Urinary bladder (tissue), 4 donors: Measurements from ENCODE around the gene KLF16. TPM values are rescaled to one million over a fixed set of nuclear protein-coding genes. Genes with fewer than 3 reads are reported as not detected.
"Not testable (repeated sequence)": the region's sequence is repeated elsewhere in the genome, so short reads cannot be mapped to it uniquely, and the experiment has no call there.

ENCODE experiments used
- DNase-seq: peaks from one replicate; pipeline ENCODE4 v3.0.0-alpha.2; 2015; ENCODE audit errors: extremely low spot score
- H3K27ac ChIP-seq: one replicate; pipeline ENCODE4 v1.5.1; 2013; ENCODE audit warnings: low read depth, mild to moderate bottlenecking, moderate library complexity
- H3K36me3 ChIP-seq: one replicate; pipeline ENCODE4 v1.6.1; 2013; ENCODE audit warnings: mild to moderate bottlenecking, moderate library complexity; ENCODE audit not compliant: insufficient read depth
- H3K4me1 ChIP-seq: one replicate; pipeline ENCODE4 v1.6.1; 2013; ENCODE audit warnings: mild to moderate bottlenecking, moderate library complexity; ENCODE audit not compliant: insufficient read depth
- H3K4me3 ChIP-seq: one replicate; pipeline ENCODE4 v1.5.1; 2013; ENCODE audit warnings: low read depth, low read length
- WGBS: extraction: QIAGEN DNeasy Blood & Tissue Kit; methylation state at CpG from one replicate; pipeline ENCODE4 v1.1.7; 2013; 5-methylcytosine and 5-hydroxymethylcytosine counted together
- polyA plus RNA-seq: library from polyadenylated mRNA; stranded (reverse); fragments of 200-250 nt; gene quantifications from one replicate; pipeline ENCODE4 v1.2.3, GENCODE V29; 2013
- total RNA-seq: library from RNA; depleted of rRNA; stranded (reverse); fragments of >200 nt; gene quantifications from one replicate; pipeline ENCODE4 v1.2.3, GENCODE V29; 2014
- donor health status: healthy with polysubstance abuse.
- donor health status: healthy.

Gene KLF16
- total and polyA plus RNA-seq, 2 donors, result 3.6 to 17.6 TPM

- WGBS, result 76% methylated on average over 44 of the region's 44 CpGs
- not testable (repeated sequence) for H3K4me3 ChIP-seq, DNase-seq, H3K4me1 ChIP-seq, H3K27ac ChIP-seq, H3K36me3 ChIP-seq
Measured at GRCh38 chr19:1881393-1882088, 18.2 kb upstream of the KLF16 start.

GRCh38 chr19:1880611-1881392 lies 17.4 kb upstream of the KLF16 start:
- H3K27ac ChIP-seq, result no peak overlapping the region
- 86% methylated on average over 32 of the region's 35 CpGs for WGBS
- H3K36me3 ChIP-seq, result no peaks in the 10 kb centered on the region
- no peak overlapping the region for H3K4me3 ChIP-seq
- no peak for DNase-seq
- peaks cover 2% of the 10 kb centered on the region for H3K4me1 ChIP-seq

- 87% methylated on average over 17 of the region's 17 CpGs for WGBS
- DNase-seq, H3K4me1 ChIP-seq: not testable (repeated sequence)
Measured at GRCh38 chr19:1879982-1880381, 16.6 kb upstream of the KLF16 start.

DNA sequence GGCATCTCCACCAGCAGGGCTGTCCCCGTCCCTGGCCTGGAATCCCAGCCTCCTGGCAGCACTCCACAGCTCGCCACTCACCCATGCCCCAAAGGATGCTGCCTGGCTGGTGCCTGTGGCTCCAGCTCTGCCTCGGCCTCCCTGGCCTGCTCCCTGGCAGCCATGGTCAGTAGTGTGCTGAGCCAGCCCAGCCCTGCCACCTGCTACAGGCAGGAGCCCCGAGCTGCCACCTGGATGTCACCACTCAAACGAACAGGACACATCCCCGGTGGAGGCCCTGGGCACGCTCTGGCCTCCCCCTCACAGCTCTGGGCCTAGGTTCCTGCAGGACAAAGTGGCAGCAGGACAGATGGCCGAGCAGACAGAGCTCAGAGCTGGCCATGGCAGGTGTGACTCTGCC lies 15.2 kb upstream of the KLF16 start:
- 84% methylated on average over 8 of the region's 8 CpGs for WGBS
- not testable (repeated sequence) for H3K27ac ChIP-seq, H3K4me3 ChIP-seq, DNase-seq, H3K4me1 ChIP-seq, H3K36me3 ChIP-seq

More at GRCh38 chr19:1879982-1880381, 16.6 kb upstream of the KLF16 start:
- H3K36me3 ChIP-seq, H3K4me3 ChIP-seq, H3K27ac ChIP-seq: not testable (repeated sequence)

- not testable (repeated sequence) for DNase-seq, H3K4me3 ChIP-seq, H3K4me1 ChIP-seq, H3K36me3 ChIP-seq, H3K27ac ChIP-seq
- 59% methylated on average over 41 of the region's 47 CpGs for WGBS
Measured at GRCh38 chr19:1877280-1877660, 13.9 kb upstream of the KLF16 start.

DNA sequence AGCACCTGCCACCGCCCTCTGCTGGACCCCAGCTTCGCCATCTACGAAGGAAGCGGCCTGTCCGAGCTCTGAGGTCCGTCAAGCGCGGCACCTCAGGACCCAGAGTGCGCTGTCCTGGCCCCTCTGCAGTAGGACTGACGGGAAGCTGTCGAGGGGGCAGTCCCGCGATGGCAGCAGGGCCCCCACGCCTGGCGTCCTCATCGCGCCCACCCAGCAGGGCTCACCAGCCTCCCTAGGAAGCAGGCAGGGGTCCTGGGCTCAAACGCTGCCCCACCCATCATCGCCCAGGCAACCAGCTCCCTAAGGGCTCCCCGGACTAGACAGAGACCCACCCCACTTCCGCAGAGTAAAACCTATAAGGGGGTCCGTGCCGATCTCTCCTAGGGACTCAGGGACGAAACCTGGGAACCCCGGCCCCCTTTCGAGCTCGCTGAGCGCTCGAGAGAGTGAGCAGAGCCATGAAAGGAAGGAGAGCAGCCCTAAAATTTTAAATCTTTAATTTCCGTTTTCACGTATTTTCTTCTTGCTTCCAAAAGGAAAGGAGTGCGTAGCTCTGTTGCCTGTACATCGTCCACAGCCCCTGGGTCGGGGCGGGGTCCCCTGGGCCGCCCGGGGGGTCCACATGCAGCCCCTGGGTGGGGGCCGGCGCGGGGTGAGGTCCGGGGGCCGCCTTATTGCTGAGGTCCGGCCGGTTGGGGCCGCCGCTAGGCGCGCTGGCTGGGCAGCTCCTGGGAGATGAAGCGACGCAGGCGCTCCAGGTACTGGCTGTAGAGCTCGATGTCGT lies 13.3 kb upstream of the KLF16 start:
- WGBS, result 27% methylated on average over 46 of the region's 53 CpGs

DNA sequence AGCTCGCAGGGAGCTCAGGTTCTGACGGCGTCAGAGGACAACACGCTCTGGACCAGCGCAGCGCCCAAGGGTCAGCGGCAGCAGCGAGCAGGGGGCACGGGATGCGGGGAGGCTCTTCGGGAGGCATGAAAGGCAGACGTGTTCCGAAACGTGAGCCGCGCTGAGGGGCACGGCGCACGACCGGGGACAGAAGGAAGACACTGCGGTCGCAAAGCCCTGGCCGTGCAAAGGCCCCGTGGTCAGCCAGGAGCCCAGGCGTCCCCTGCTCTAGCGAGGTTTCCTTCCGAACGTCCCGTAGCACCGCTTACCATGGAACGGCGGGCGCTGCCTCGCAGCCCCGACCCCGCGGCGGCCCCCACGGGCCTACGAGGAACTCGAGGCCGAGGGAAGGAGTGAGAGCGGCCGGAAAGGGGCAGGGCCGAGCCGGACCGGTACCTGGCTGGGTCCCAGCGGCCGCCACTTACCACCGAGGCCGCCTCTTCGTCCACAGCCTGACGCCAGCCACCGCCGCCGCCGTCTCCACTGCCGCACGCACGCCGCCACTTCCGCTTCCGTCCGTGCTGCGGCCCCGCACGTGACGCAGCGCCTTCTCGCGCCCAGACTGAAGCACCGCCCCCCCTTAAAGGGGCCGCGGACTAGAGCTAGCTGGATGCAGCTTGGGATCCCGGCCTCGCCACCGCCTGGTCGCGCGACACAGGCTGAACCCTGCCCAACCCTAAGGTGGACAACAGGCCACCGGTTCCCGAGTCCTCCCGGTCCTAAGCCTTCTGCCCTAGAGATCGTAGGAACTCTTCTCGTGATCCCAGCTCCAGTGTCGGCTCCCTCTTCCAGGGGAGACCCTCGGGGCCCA lies 12.5 kb upstream of the KLF16 start:
- H3K27ac ChIP-seq, result peak overlapping the region; percentile 91
- no peaks in the 10 kb centered on the region for H3K36me3 ChIP-seq
- H3K4me3 ChIP-seq, result peak overlapping the region; percentile 73
- no peak for DNase-seq
- 1% methylated on average over 87 of the region's 87 CpGs for WGBS
- no peaks in the 10 kb centered on the region for H3K4me1 ChIP-seq

More for the DNA sequence above, 13.3 kb upstream of the KLF16 start:
- not testable (repeated sequence) for H3K4me1 ChIP-seq, H3K36me3 ChIP-seq, DNase-seq
- H3K27ac ChIP-seq, result peak overlapping the region; percentile 51
- peak overlapping the region; percentile 73 for H3K4me3 ChIP-seq

DNA sequence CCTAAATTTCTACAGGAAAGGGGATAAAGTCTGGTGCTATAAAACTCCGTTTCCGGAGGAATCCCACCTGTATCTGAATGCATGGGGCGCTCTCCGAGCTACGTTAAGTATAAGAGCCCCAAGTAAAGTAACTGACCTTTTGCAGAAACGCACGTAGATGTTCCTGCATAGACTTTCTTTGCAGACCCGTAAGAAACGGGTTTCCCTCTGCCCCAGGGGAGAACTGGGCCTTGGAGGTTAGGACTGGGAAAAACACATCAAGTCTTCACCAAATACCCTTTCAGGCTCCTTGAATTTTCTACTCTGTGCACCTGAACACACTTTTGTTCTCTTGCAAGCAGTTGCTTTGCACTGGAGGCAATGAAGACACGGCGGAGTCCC lies 11.9 kb upstream of the KLF16 start:
- Histone ChIP-seq H3K4me3 (peak overlapping the region; percentile 73), H3K27ac (peak overlapping the region; percentile 91)
- H3K4me1 ChIP-seq, H3K36me3 ChIP-seq, DNase-seq: not testable (repeated sequence)
- 4% methylated on average over 11 of the region's 11 CpGs for WGBS

GRCh38 chr19:1874554-1875185 lies 11.3 kb upstream of the KLF16 start:
- Histone ChIP-seq H3K4me1 (no peaks in the 10 kb centered on the region), H3K36me3 (no peaks in the 10 kb centered on the region), H3K27ac (no peak overlapping the region), H3K4me3 (peak overlapping the region; percentile 73)
- DNase-seq, result no peak
- WGBS, result 13% methylated on average over 16 of the region's 16 CpGs

DNA sequence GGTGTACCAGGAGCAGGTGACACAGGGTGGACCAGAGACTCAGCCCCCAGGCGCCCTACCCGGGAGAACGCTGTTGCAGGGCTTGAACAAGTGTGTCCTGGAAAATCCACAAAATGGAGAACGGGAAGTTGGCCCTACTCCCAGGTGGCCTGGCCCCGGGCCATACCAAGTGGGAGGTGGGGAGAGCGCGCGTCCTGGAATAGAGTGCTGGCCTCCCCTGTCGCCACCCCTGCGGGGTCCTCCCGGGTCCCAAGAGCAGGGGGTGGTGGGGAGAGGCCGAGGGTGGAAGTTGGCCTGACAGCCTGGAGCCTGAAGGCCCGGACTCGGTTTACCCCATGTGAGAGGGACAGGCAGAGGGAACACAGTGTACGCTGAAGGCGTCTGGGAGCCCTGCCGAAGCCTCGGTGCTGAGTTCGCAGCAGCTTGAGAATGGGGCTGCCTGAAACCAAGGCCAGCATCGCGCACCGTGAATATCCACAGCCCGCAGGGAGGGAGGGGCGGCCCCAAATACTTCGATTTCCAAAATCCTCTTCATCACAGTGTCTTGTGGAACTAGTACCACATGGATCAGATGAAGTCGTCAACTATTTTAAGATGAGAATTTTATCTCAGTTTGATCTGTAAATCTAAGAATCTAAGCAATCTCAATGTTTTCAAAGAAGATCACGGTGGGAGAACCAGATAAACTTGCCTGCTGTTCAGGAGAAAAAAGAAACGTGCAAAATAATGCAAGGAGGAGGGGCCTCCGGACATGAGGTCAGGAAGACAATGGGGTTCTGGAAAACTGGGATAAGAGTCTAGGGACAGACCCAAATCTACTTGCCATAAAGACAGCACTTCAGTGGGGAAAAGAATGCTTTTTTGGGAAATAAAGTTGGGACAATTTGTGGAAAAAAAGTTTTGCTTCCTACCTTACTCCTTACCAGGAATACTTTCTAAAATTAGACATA lies 10.4 kb upstream of the KLF16 start:
- Histone ChIP-seq H3K4me1 (no peaks in the 10 kb centered on the region), H3K27ac (no peak overlapping the region), H3K4me3 (no peak overlapping the region), H3K36me3 (no peaks in the 10 kb centered on the region)
- DNase-seq, result no peak
- 35% methylated on average over 29 of the region's 29 CpGs for WGBS

GRCh38 chr19:1872807-1873523 lies 9.6 kb upstream of the KLF16 start:
- no peaks in the 10 kb centered on the region for H3K4me1 ChIP-seq
- 84% methylated on average over 25 of the region's 25 CpGs for WGBS
- H3K4me3 ChIP-seq, result no peak overlapping the region
- DNase-seq, result no peak
- H3K27ac ChIP-seq, result no peak overlapping the region
- H3K36me3 ChIP-seq, result no peaks in the 10 kb centered on the region
